HEK293 (cell line): ENCODE measurements around the gene SLC43A3.

Source experiments
- CTCF ChIA-PET: fragments of 350-600 bp; formaldehyde crosslinking; extraction: SDS; loops from one replicate; lab custom pipeline; 2021; ENCODE audit warnings: antibody characterized with exemption; lab: Yijun Ruan, JAX
- POLR2A ChIA-PET: fragments of 300-600 bp; formaldehyde crosslinking; extraction: SDS; loops from one replicate; lab custom pipeline; 2020; ENCODE audit warnings: antibody characterized with exemption, inconsistent platforms; lab: Yijun Ruan, JAX
- H3K27ac ChIP-seq: fragments of 200-500 bp; sonication (Bioruptor generic); 2 replicates; pipeline ENCODE4 v1.5.1; 2014; ENCODE audit warnings: low read depth, low read length, control low read depth, inconsistent platforms; ENCODE audit errors: extremely low read depth
- H3K36me3 ChIP-seq, 2 experiments: fragments of 200-500 bp in 1 of 2; sonication (Bioruptor generic) in 1 of 2; 1 replicate in 1 of 2; 2 replicates in 1 of 2; pipeline ENCODE4 v1.5.1; 2014 to 2017; ENCODE audit warnings: inconsistent platforms in 2 of 2, low read length in 2 of 2; ENCODE audit not compliant: control insufficient read depth in 2 of 2, insufficient read depth in 1 of 2
- H3K4me1 ChIP-seq: fragments of 200-500 bp; sonication (Bioruptor generic); 2 replicates; pipeline ENCODE4 v1.5.1; 2014; ENCODE audit warnings: mild to moderate bottlenecking, low read length, inconsistent platforms; ENCODE audit not compliant: control insufficient read depth, insufficient read depth
- H3K4me3 ChIP-seq: 2 replicates; pipeline ENCODE4 v1.5.1; 2011; ENCODE audit warnings: low read depth, mild to moderate bottlenecking, control low read depth, low read length, moderate library complexity
- H3K9me3 ChIP-seq: fragments of 200-500 bp; sonication (Bioruptor generic); 2 replicates; pipeline ENCODE4 v1.5.1; 2014; ENCODE audit warnings: low read depth, low read length, inconsistent platforms; ENCODE audit not compliant: control insufficient read depth, insufficient read depth
- BCL6B ChIP-seq: fragments of 450-650 bp; formaldehyde crosslinking; IDR thresholded peaks from 2 replicates; pipeline ENCODE4 v1.5.1; 2017; ENCODE audit warnings: missing biosample characterization, missing genetic modification characterization
- FEZF1 ChIP-seq: fragments of 450-650 bp; formaldehyde crosslinking; IDR thresholded peaks from 2 replicates; pipeline ENCODE4 v1.5.1; 2016; ENCODE audit warnings: missing biosample characterization, missing genetic modification characterization
- HIC1 ChIP-seq: fragments of 450-650 bp; formaldehyde crosslinking; IDR thresholded peaks from 2 replicates; pipeline ENCODE4 v1.5.1; 2016; ENCODE audit warnings: missing biosample characterization, missing genetic modification characterization
- KLF16 ChIP-seq: fragments of 450-650 bp; formaldehyde crosslinking; IDR thresholded peaks from 2 replicates; pipeline ENCODE4 v1.5.1; 2017; ENCODE audit warnings: missing biosample characterization, missing genetic modification characterization
- MEIS1 ChIP-seq: sonication (generic); formaldehyde crosslinking; IDR thresholded peaks from 2 replicates; pipeline ENCODE4 v1.8.1; 2022; ENCODE audit warnings: missing genetic modification reagents, mild to moderate bottlenecking, borderline replicate concordance
- SCRT2 ChIP-seq: fragments of 450-650 bp; formaldehyde crosslinking; IDR thresholded peaks from 2 replicates; pipeline ENCODE4 v1.5.1; 2016; ENCODE audit warnings: missing biosample characterization, missing genetic modification characterization
- TSHZ1 ChIP-seq: fragments of 450-650 bp; formaldehyde crosslinking; IDR thresholded peaks from 2 replicates; pipeline ENCODE4 v1.5.1; 2016; ENCODE audit warnings: missing biosample characterization, missing genetic modification characterization, borderline replicate concordance
- ZBTB1 ChIP-seq: fragments of 450-650 bp; formaldehyde crosslinking; IDR thresholded peaks from 2 replicates; pipeline ENCODE4 v1.5.1; 2016; ENCODE audit warnings: missing biosample characterization, missing genetic modification characterization
- ZFHX2 ChIP-seq: fragments of 450-650 bp; formaldehyde crosslinking; conservative IDR thresholded peaks from 2 replicates; pipeline ENCODE4 v1.5.1; 2016; ENCODE audit warnings: missing biosample characterization, missing genetic modification characterization
- ZFP37 ChIP-seq: fragments of 450-650 bp; formaldehyde crosslinking; IDR thresholded peaks from 2 replicates; pipeline ENCODE4 v1.5.1; 2016; ENCODE audit warnings: missing biosample characterization, missing genetic modification characterization
- ZNF174 ChIP-seq: fragments of 450-650 bp; formaldehyde crosslinking; IDR thresholded peaks from 2 replicates; pipeline ENCODE4 v1.5.0; 2017; ENCODE audit warnings: missing biosample characterization, mild to moderate bottlenecking, missing genetic modification characterization
- ZNF184 ChIP-seq: fragments of 450-650 bp; IDR thresholded peaks from 2 replicates; pipeline ENCODE4 v1.5.1; 2018; ENCODE audit warnings: missing biosample characterization, mild to moderate bottlenecking, missing genetic modification characterization
- ZNF23 ChIP-seq: fragments of 450-650 bp; formaldehyde crosslinking; IDR thresholded peaks from 2 replicates; pipeline ENCODE4 v1.5.1; 2016; ENCODE audit warnings: missing biosample characterization, missing genetic modification characterization, borderline replicate concordance
- ZNF280D ChIP-seq: fragments of 450-650 bp; formaldehyde crosslinking; IDR thresholded peaks from 2 replicates; pipeline ENCODE4 v1.5.1; 2016; ENCODE audit warnings: missing biosample characterization, missing genetic modification characterization
- ZNF350 ChIP-seq: fragments of 450-650 bp; formaldehyde crosslinking; IDR thresholded peaks from 2 replicates; pipeline ENCODE4 v1.5.0; 2017; ENCODE audit warnings: missing biosample characterization, mild to moderate bottlenecking, missing genetic modification characterization
- ZNF426 ChIP-seq: fragments of 450-650 bp; formaldehyde crosslinking; IDR thresholded peaks from 2 replicates; pipeline ENCODE4 v1.5.1; 2017; ENCODE audit warnings: missing biosample characterization, missing genetic modification characterization, mild to moderate bottlenecking, inconsistent platforms, moderate library complexity
- ZNF544 ChIP-seq: fragments of 450-650 bp; formaldehyde crosslinking; IDR thresholded peaks from 2 replicates; pipeline ENCODE4 v1.5.0; 2017; ENCODE audit warnings: missing biosample characterization, missing genetic modification characterization
- ZNF548 ChIP-seq: fragments of 450-650 bp; formaldehyde crosslinking; IDR thresholded peaks from 2 replicates; pipeline ENCODE4 v1.5.1; 2016; ENCODE audit warnings: missing biosample characterization, missing genetic modification characterization
- ZNF571 ChIP-seq: fragments of 450-650 bp; formaldehyde crosslinking; IDR thresholded peaks from 2 replicates; pipeline ENCODE4 v1.5.0; 2017; ENCODE audit warnings: missing biosample characterization, missing genetic modification characterization
- ZNF624 ChIP-seq: fragments of 450-650 bp; formaldehyde crosslinking; IDR thresholded peaks from 2 replicates; pipeline ENCODE4 v1.5.1; 2017; ENCODE audit warnings: missing biosample characterization, missing genetic modification characterization
- ZNF639 ChIP-seq: fragments of 450-650 bp; formaldehyde crosslinking; IDR thresholded peaks from 2 replicates; pipeline ENCODE4 v1.5.1; 2016; ENCODE audit warnings: missing biosample characterization, missing genetic modification characterization
- ZNF654 ChIP-seq: fragments of 450-650 bp; formaldehyde crosslinking; IDR thresholded peaks from 2 replicates; pipeline ENCODE4 v1.5.1; 2016; ENCODE audit warnings: low read depth, missing biosample characterization, missing genetic modification characterization
- ZNF664 ChIP-seq: fragments of 450-650 bp; formaldehyde crosslinking; IDR thresholded peaks from 2 replicates; pipeline ENCODE4 v1.5.1; 2016; ENCODE audit warnings: missing biosample characterization, missing genetic modification characterization
- ZSCAN23 ChIP-seq: fragments of 450-650 bp; formaldehyde crosslinking; IDR thresholded peaks from 2 replicates; pipeline ENCODE4 v1.5.1; 2016; ENCODE audit warnings: missing biosample characterization, missing genetic modification characterization

The SLC43A3 gene

GRCh38 chr11:57359896-57360690 is 66.8 kb downstream of the SLC43A3 start:
- Histone ChIP-seq H3K27ac (no peak overlapping the region), H3K9me3 (no peaks in the 10 kb centered on the region), H3K36me3 (no peaks in the 10 kb centered on the region), H3K4me3 (no peak overlapping the region), H3K4me1 (no peaks in the 10 kb centered on the region)
- ChIA-PET CTCF (interaction anchor here (0.6 to 3.1 kb wide), 7 partner anchors 8 to 166 kb away, joined by 3 to 10 read pairs (median 3); no protein-coding TSS in a partner anchor), POLR2A (interaction anchor here (0.5 to 0.9 kb wide), 2 partner anchors 24 to 317 kb away, joined by 4 to 6 read pairs; partner anchors contain the start of gene SSRP1)
- no peak for TF ChIP-seq ZNF544
- no peak for TF ChIP-seq ZFP37
- TF ChIP-seq FEZF1 (tag by site-specific recombination), result no peak
- no peak for TF ChIP-seq ZNF174 (tag by site-specific recombination)
- no peak for TF ChIP-seq ZNF639 (tag by site-specific recombination)
- no peak for TF ChIP-seq ZNF184 (tag by site-specific recombination)
- 0 out of 2 replicates have a peak, but pooled peaks have one; percentile 22 for TF ChIP-seq MEIS1 (CRISPR knock-in tag)
- no peak for TF ChIP-seq BCL6B (tag by site-specific recombination)
- no peak for TF ChIP-seq ZSCAN23 (tag by site-specific recombination)
- TF ChIP-seq SCRT2 (tag by site-specific recombination), result peak; percentile 68
- no peak for TF ChIP-seq ZNF426 (tag by site-specific recombination)
- TF ChIP-seq ZNF548 (tag by site-specific recombination), result no peak
- no peak for TF ChIP-seq ZNF664 (tag by site-specific recombination)
- no peak for TF ChIP-seq HIC1 (tag by site-specific recombination)
- TF ChIP-seq ZNF280D, result no peak
- TF ChIP-seq ZNF23 (tag by site-specific recombination), result no peak
- no peak for TF ChIP-seq ZNF350
- TF ChIP-seq ZFHX2 (tag by site-specific recombination), result no peak
- TF ChIP-seq TSHZ1 (tag by site-specific recombination), result no peak
- TF ChIP-seq ZNF654 (tag by site-specific recombination), result no peak
- TF ChIP-seq KLF16, result no peak
- no peak for TF ChIP-seq ZBTB1 (tag by site-specific recombination)
- no peak for TF ChIP-seq ZNF571 (tag by site-specific recombination)
- TF ChIP-seq ZNF624, result no peak
